Measurements from ENCODE around the gene CACNG7.

The CACNG7 gene

DNA sequence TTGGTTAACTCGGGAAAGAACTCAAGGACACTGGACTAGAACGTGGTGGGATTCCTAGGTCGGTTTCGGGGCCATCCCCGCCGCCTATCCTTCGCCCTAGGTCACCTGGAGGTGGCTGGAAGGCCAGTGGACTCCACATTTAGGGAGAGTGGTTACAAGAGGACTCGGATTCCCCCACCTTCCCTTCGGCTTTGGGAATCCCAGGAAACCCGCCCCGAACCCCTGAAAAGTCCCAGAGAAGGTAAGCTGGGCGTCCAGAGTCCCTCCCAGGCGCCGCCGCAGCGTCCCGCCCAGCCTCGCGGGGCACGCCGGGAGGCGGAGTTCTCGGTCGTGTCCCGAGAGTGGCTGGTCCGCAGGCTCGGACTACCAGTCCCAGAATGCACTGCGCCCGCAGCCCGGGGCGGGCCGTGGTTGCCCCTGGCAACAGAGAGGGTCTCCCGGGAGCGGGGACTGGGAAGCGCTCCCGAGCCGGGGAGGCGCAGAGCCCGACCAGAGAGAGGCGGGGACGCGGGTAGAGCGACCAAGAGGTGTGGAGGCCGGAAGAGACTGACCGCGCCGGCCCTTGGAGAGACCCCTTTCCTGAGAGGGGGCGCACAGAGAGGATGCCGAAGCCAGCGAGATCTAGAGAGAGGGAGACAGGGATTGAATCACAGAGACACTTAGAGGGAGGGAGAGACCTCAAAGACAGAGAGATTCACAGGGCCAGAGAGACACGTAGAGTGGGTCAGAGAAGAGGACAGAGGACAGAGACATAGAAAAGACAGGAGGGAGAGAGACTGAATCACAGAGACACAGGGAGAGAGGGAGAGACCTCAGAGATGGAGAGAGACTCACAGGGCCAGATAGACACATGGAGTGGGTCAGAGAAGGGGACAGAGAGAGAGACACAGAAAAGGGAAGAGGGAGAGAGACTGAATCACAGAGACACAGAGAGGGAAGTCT, 29.7 kb upstream of the CACNG7 start:
- H3K9ac ChIP-seq (ENCODE audit: low read depth, low read length): no peak overlapping the region; the same call in 1 of the 2 replicates
- H3K27ac ChIP-seq (ENCODE audit: low read depth, low read length): peak overlapping the region; percentile 59
- peaks cover 16% of the 10 kb centered on the region for H3K36me3 ChIP-seq (ENCODE audit: control insufficient read depth, insufficient read depth, low read length)
- peaks cover 22% of the 10 kb centered on the region for H3K4me1 ChIP-seq (ENCODE audit: control insufficient read depth, insufficient read depth, low read length)
- peak overlapping the region; percentile 73 for H3K4me3 ChIP-seq (ENCODE audit: low read depth, low read length)
- no peaks in the 10 kb centered on the region for H3K9me3 ChIP-seq (ENCODE audit: control insufficient read depth, insufficient read depth, low read length)
- peaks cover 33% of the 10 kb centered on the region for H3K27me3 ChIP-seq (ENCODE audit: control insufficient read depth, insufficient read depth, low read length)

DNA sequence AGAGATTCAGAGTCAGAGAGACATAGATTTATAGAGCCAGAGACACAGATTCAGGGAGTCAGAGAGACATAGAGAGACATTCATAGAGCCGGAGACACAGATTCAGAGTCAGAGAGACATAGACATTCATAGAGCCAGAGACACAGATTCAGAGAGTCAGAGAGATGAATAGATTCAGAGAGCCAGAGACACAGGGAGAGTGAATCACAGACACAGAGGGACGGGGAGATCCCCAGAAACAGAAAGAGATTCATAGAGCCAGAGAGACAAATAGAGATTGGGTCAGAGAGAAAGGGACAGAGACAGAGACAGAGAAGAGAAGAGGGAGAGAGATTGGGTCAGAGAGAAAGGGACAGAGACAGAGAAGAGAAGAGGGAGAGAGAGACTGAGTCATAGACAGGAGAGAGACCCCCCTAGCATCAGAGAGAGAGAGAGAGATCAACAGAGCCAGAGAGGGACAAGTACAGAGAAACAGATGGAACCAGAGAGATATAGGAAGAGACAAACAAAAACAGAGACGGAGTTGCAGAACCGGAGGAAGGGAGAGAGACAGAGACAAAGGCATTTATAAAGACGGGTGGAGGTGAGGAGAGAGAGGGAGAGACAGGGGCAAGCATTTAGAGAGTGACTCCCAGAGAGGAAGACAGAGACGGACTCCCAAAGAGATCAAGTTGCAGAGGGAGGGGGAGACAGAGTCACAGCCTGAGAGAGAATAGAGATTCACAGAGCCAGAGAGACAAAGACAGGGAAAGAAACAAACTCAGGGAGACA, 28.2 kb upstream of the CACNG7 start:
- Histone ChIP-seq H3K9me3 (ENCODE audit: control insufficient read depth, insufficient read depth, low read length) (no peaks in the 10 kb centered on the region), H3K27me3 (ENCODE audit: control insufficient read depth, insufficient read depth, low read length) (peaks cover 39% of the 10 kb centered on the region), H3K4me1 (ENCODE audit: control insufficient read depth, insufficient read depth, low read length) (peaks cover 22% of the 10 kb centered on the region), H3K9ac (ENCODE audit: low read depth, low read length) (no peak overlapping the region), H3K27ac (ENCODE audit: low read depth, low read length) (no peak overlapping the region), H3K4me3 (ENCODE audit: low read depth, low read length) (peak overlapping the region; percentile 70), H3K36me3 (ENCODE audit: control insufficient read depth, insufficient read depth, low read length) (peaks cover 2% of the 10 kb centered on the region)

DNA sequence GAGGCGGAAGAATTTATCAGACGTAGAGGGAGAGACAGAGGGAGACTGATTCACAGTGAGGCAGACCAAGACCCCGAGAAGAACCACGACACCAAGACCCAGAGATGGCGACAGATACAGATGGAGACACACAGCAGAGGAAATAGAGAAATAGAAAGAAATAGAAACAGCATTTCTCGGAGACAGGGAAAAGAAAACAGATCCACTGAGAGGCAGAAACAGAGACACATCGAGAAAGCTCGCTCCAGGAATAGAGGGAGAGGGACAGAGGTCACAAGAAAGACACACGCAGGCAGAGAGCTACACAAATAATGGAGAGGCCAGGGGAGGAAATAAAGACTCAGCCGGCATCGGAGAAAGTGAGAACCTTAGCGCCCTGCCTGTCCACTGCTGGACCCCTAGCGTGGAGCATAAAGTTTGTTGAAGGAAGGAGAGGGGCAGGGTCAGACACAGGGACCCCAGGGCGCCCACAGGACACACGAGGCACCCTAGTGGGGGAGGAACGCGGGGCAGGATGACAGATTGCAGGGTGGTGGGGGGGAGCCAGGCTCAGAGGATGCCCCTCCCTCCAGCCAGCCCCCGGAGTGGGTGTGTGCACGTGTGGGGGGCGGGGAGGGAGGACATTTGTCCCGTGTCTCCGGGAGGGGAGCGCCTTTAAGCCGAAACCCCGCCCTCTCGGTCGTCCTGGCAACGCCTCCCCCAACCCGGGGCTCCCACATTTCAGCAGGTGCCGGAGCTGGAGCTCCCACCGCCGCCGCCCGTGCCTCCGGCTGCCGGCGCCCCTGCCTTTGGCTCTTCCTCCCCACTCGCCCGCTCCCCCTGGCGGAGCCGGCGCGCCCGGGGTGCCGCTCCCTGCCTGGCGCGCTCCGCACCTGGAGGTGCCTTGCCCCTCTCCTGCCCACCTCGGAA, 27.3 kb upstream of the CACNG7 start, which contains the start of gene PRKCG:
PRKCG (plus strand) TSS at position 716 of the 909 bp plus-strand sequence. CDS start 298 bp downstream, outside the sequence.
- H3K36me3 ChIP-seq (ENCODE audit: control insufficient read depth, insufficient read depth, low read length): no peaks in the 10 kb centered on the region
- peaks cover 22% of the 10 kb centered on the region for H3K4me1 ChIP-seq (ENCODE audit: control insufficient read depth, insufficient read depth, low read length)
- 0 out of 2 replicates have a peak within 1 kb of the TSS, but pooled peaks have one; percentile 40 for H3K9ac ChIP-seq (ENCODE audit: low read depth, low read length)
- no peaks in the 10 kb centered on the region for H3K9me3 ChIP-seq (ENCODE audit: control insufficient read depth, insufficient read depth, low read length)
- H3K27me3 ChIP-seq (ENCODE audit: control insufficient read depth, insufficient read depth, low read length): peaks cover 39% of the 10 kb centered on the region
- H3K4me3 ChIP-seq (ENCODE audit: low read depth, low read length): peak within 1 kb of the TSS; percentile 70
- H3K27ac ChIP-seq (ENCODE audit: low read depth, low read length): no peak within 1 kb of the TSS

DNA sequence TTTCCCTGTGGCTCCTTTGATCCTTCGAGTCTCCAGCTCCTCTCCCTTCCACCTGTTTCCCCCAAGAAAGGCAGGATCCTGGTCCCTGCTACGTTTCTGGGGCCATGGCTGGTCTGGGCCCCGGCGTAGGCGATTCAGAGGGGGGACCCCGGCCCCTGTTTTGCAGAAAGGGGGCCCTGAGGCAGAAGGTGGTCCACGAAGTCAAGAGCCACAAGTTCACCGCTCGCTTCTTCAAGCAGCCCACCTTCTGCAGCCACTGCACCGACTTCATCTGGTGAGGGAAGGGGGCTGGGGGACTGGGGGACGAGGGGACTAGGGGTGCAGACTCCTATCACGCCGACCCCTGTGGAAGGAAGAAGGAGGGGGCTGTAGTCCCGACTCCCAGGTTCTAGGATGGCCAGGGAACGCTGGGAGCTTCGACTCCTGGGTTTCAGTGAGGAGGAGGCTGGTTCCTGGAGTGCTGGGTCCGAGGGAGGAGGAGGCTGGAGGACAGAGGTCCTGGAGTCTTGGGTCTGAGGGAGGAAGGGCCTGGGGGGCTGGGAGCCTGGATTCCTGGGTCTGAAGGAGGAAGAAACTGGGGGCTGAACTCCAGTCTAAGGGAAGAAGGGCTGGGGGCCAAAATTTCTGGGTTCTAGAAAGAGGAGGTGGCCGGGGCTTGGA, 26.6 kb upstream of the CACNG7 start:
- Histone ChIP-seq H3K27me3 (ENCODE audit: control insufficient read depth, insufficient read depth, low read length) (peaks cover 39% of the 10 kb centered on the region), H3K4me1 (ENCODE audit: control insufficient read depth, insufficient read depth, low read length) (peaks cover 22% of the 10 kb centered on the region), H3K36me3 (ENCODE audit: control insufficient read depth, insufficient read depth, low read length) (no peaks in the 10 kb centered on the region), H3K9me3 (ENCODE audit: control insufficient read depth, insufficient read depth, low read length) (no peaks in the 10 kb centered on the region), H3K27ac (ENCODE audit: low read depth, low read length) (no peak overlapping the region), H3K4me3 (ENCODE audit: low read depth, low read length) (peak overlapping the region; percentile 70), H3K9ac (ENCODE audit: low read depth, low read length) (0 out of 2 replicates have a peak overlapping the region, but pooled peaks have one; percentile 40)

DNA sequence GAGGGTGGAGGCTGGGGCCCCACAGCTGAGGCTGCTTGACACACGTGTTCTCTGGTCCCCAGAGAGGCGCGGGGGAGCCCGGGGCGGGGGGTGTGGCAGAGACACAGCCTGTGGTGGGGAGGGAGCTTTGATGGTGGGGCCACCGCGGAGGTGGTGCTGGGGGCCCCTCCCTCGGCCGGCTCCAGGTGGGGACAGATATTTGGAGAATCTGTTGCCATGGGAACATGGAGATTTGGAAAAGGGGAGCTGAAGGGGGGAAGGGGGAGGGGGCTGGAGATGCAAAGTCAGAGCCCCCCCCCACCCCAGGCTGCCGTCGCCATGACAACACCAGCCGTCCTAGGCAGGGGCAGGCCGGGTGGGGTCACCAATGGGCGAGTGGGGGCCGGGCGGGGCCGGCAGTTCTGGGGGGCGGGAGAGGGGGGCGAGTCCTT, 25.8 kb upstream of the CACNG7 start:
- H3K27ac ChIP-seq (ENCODE audit: low read depth, low read length): no peak overlapping the region
- no peak overlapping the region for H3K9ac ChIP-seq (ENCODE audit: low read depth, low read length)
- H3K36me3 ChIP-seq (ENCODE audit: control insufficient read depth, insufficient read depth, low read length): no peaks in the 10 kb centered on the region
- no peaks in the 10 kb centered on the region for H3K9me3 ChIP-seq (ENCODE audit: control insufficient read depth, insufficient read depth, low read length)
- peaks cover 39% of the 10 kb centered on the region for H3K27me3 ChIP-seq (ENCODE audit: control insufficient read depth, insufficient read depth, low read length)
- peaks cover 22% of the 10 kb centered on the region for H3K4me1 ChIP-seq (ENCODE audit: control insufficient read depth, insufficient read depth, low read length)
- H3K4me3 ChIP-seq (ENCODE audit: low read depth, low read length): peak overlapping the region; percentile 70

DNA sequence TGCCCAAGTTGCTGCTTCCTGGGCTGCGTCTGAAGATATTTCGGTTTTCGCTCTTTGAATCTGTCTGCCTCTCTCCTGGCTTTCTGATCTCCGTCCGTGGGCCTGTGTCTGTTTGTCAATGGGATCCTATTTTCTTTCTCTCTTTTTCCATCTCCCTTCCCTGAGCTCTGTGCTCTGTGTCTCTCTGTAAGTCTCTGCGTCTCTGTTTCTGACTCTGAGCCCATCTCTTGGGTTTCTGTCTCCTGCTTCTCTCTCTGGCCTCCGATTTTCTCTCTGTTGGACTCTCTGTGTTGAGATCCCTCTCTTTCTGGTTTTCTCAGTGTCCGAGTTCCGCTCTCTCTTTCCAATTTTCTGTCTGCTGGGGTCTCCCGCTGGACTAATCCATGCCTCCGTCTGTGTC, 25.3 kb upstream of the CACNG7 start:
- no peak overlapping the region for H3K27ac ChIP-seq (ENCODE audit: low read depth, low read length)
- no peaks in the 10 kb centered on the region for H3K9me3 ChIP-seq (ENCODE audit: control insufficient read depth, insufficient read depth, low read length)
- H3K4me3 ChIP-seq (ENCODE audit: low read depth, low read length): peak overlapping the region; percentile 54
- H3K36me3 ChIP-seq (ENCODE audit: control insufficient read depth, insufficient read depth, low read length): no peaks in the 10 kb centered on the region
- peaks cover 39% of the 10 kb centered on the region for H3K27me3 ChIP-seq (ENCODE audit: control insufficient read depth, insufficient read depth, low read length)
- no peak overlapping the region for H3K9ac ChIP-seq (ENCODE audit: low read depth, low read length)
- H3K4me1 ChIP-seq (ENCODE audit: control insufficient read depth, insufficient read depth, low read length): peaks cover 22% of the 10 kb centered on the region

DNA sequence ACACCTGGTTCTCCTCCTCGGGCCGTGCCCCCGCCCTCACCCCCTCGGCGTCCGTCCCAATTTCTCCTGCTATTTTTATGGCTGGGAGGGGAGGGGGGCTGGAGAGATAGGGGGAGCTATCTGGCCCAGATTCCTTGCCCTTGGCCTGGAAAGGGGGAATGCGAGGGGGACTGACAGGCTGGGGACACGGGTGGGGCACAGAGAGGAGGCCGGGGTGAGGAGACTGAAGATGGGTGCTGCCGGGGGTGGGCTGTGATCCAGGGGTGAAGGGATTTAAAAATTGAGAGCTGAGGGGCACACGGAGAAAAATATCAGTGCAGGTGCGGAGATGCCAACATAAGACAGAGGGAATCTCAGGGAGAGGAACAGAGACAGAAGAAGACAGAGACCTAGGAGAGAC, 24.8 kb upstream of the CACNG7 start:
- Histone ChIP-seq H3K9me3 (ENCODE audit: control insufficient read depth, insufficient read depth, low read length) (no peaks in the 10 kb centered on the region), H3K36me3 (ENCODE audit: control insufficient read depth, insufficient read depth, low read length) (no peaks in the 10 kb centered on the region), H3K4me3 (ENCODE audit: low read depth, low read length) (no peak overlapping the region), H3K27ac (ENCODE audit: low read depth, low read length) (no peak overlapping the region), H3K4me1 (ENCODE audit: control insufficient read depth, insufficient read depth, low read length) (peaks cover 25% of the 10 kb centered on the region), H3K27me3 (ENCODE audit: control insufficient read depth, insufficient read depth, low read length) (peaks cover 39% of the 10 kb centered on the region), H3K9ac (ENCODE audit: low read depth, low read length) (no peak overlapping the region)

DNA sequence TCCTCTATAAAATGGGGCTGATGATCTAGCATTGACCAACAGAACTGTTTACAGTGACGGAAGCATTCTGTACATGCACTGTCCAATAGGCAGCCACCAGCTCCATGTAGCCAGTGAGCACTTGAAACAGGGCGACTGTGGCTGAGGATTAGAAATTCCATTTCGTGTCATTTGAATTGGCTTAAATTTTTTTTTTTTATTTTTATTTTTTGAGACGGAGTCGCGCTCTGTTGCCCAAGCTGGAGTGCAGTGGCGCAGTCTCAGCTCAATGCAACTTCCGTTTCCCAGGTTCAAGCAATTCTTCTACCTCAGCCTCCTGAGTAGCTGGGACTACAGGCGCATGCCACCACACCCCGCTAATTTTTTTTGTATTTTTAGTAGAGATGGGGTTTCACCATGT, 24.0 kb upstream of the CACNG7 start:
- no peak overlapping the region for H3K4me3 ChIP-seq (ENCODE audit: low read depth, low read length)

DNA sequence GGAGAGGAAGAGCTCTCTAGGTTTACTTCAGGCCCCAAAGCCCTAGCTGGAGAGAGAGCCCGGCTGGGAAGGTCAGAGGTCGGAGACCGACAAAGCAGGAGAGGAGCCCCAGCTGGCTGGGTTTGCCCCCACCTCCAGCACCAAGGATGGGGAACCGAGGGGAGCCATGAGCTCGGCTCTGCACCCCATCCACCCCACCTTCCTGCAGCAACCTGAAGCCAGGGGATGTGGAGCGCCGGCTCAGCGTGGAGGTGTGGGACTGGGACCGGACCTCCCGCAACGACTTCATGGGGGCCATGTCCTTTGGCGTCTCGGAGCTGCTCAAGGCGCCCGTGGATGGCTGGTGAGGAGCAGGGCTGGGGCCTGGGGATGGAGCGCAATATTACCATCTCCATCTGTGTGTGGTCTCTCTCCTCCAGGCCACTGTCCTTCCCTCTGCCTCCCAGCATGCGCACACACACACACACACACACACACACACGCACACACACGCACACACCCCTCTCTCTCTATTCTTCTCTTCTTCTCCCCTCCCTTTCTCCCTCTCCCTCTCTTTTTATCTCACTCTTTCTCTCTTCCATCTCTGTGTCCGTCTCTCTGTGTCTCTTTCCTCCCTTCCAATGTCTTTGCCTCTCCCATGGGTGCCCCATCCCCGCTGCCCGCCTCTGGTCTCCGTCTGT, 16.6 kb upstream of the CACNG7 start:
- no peak overlapping the region for H3K27ac ChIP-seq (ENCODE audit: low read depth, low read length)
- no peak overlapping the region for H3K4me3 ChIP-seq (ENCODE audit: low read depth, low read length)
- no peaks in the 10 kb centered on the region for H3K36me3 ChIP-seq (ENCODE audit: control insufficient read depth, insufficient read depth, low read length)
- no peaks in the 10 kb centered on the region for H3K9me3 ChIP-seq (ENCODE audit: control insufficient read depth, insufficient read depth, low read length)
- no peak overlapping the region for H3K9ac ChIP-seq (ENCODE audit: low read depth, low read length)
- H3K4me1 ChIP-seq (ENCODE audit: control insufficient read depth, insufficient read depth, low read length): peaks cover 12% of the 10 kb centered on the region
- H3K27me3 ChIP-seq (ENCODE audit: control insufficient read depth, insufficient read depth, low read length): no peaks in the 10 kb centered on the region

More for the DNA sequence above, 24.0 kb upstream of the CACNG7 start:
- peaks cover 35% of the 10 kb centered on the region for H3K27me3 ChIP-seq (ENCODE audit: control insufficient read depth, insufficient read depth, low read length)
- H3K4me1 ChIP-seq (ENCODE audit: control insufficient read depth, insufficient read depth, low read length): peaks cover 23% of the 10 kb centered on the region
- H3K36me3 ChIP-seq (ENCODE audit: control insufficient read depth, insufficient read depth, low read length): no peaks in the 10 kb centered on the region
- no peak overlapping the region for H3K9ac ChIP-seq (ENCODE audit: low read depth, low read length)
- no peaks in the 10 kb centered on the region for H3K9me3 ChIP-seq (ENCODE audit: control insufficient read depth, insufficient read depth, low read length)
- H3K27ac ChIP-seq (ENCODE audit: low read depth, low read length): no peak overlapping the region
